RWPE1 (cell line): Measurements from ENCODE around the gene KCNH3.
A peak's percentile ranks its signal among the peaks of the same experiment; 100 is the strongest.

ENCODE experiments used
- CTCF ChIA-PET: fragments of 350-600 bp; sonication (Branson Sonifier 250); formaldehyde crosslinking; extraction: SDS; loops from one replicate; lab custom pipeline; 2021; lab: Yijun Ruan, JAX
- POLR2A ChIA-PET: fragments of 400-600 bp; formaldehyde crosslinking; extraction: SDS; loops from one replicate; lab custom pipeline; 2020; ENCODE audit warnings: antibody characterized with exemption; ENCODE audit not compliant: low non-redundant PET; lab: Yijun Ruan, JAX
- DNase-seq: peaks from one replicate; pipeline ENCODE4 v3.0.0; 2012; ENCODE audit warnings: low spot score
- H3K27ac ChIP-seq: fragments of 450-650 bp; 2 replicates; pipeline ENCODE4 v1.5.1; 2017
- TF ChIP-seq, protein P1 (sequence below): fragments of 450-650 bp; conservative IDR thresholded peaks from 2 replicates; pipeline ENCODE4 v1.5.1; 2017; ENCODE audit warnings: low read depth, mild to moderate bottlenecking

KCNH3 gene

DNA sequence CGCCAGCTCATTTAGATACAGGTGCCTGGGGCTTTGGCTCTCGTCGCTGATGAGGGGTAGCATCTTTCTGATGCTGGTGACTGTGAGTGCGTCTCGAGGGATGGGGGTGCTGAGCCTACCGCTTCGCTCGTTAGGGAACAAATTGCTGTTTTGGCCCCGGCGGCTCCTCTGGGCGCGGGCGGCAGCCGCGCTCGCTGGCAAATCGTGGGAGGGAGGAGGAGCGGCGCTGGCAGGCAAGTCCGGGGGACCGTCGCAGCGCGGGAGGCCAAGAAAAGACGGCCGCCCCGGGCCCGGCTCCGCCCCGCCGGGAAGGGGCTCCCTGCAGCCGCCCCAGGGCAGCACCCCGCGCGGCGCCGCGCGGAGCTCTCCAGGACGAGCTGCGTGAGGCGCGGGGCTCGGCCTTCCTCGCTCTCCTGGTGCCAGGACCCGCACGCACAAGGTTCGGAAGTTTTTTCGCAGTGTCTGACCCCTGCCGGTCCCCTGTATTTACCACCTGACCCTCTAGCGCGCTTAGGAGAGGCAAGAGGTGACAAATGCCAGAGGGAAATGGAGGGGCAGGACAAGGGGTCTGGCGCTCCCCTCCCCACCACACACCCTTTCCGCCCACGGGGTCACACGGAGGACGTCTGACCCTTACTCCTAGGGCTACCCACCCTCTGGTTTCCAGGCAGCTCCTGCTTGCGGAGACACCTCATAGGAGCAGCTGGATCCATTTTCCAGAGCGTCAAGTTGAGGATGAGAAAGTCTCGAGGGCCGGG lies 899 bp upstream of the KCNH3 start:
- TF ChIP-seq, protein P1, sequence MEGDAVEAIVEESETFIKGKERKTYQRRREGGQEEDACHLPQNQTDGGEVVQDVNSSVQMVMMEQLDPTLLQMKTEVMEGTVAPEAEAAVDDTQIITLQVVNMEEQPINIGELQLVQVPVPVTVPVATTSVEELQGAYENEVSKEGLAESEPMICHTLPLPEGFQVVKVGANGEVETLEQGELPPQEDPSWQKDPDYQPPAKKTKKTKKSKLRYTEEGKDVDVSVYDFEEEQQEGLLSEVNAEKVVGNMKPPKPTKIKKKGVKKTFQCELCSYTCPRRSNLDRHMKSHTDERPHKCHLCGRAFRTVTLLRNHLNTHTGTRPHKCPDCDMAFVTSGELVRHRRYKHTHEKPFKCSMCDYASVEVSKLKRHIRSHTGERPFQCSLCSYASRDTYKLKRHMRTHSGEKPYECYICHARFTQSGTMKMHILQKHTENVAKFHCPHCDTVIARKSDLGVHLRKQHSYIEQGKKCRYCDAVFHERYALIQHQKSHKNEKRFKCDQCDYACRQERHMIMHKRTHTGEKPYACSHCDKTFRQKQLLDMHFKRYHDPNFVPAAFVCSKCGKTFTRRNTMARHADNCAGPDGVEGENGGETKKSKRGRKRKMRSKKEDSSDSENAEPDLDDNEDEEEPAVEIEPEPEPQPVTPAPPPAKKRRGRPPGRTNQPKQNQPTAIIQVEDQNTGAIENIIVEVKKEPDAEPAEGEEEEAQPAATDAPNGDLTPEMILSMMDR = no peak
- POLR2A ChIA-PET = no interaction called here
- no peak overlapping the region for H3K27ac ChIP-seq
- CTCF ChIA-PET = interaction anchor here (0.6 to 0.7 kb wide), 2 partner anchors 20 to 472 kb away, joined by 5 to 7 read pairs; no protein-coding TSS in a partner anchor
- DNase-seq = no peak

DNA sequence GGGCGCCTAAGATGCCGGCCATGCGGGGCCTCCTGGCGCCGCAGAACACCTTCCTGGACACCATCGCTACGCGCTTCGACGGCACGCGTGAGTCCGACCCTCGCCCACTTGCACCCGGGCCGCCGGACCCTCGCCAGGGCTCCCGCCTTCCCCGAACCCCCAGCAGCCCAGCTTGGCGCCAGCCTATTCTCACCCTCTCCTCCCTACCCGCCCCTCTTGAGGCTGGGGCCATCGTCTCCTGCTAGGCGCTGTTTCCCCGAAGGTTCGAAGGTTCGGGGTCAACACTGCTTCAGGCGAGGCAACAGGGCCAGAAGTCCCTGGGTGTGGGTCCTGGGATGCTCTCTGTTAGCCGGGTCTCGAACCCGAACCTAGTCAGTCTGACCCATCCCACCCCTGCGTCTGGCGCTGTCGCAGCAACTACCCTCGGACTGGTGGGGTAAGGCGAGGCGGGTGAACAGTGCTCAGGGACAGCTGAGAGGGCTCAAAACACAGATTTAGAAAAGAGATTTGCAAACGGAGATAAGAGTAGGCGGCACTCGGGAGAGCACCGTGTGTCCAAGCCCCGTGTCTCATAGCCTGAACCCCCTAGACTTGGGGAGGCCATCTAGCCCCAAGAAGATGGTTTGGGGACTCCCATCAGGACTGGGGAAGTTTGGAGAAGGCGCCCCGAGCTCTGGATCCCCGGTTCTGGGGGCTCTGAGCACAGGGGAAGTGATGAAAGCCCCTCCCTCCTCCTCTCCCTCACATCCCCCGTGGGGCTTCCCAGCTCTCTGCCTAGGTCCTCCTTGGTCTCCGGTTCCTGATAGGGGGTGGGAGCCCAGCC lies 787 bp downstream of the KCNH3 start:
- POLR2A ChIA-PET = no interaction called here
- no peak for DNase-seq
- TF ChIP-seq, protein P1 = no peak
- CTCF ChIA-PET = no interaction called here
- no peak overlapping the region for H3K27ac ChIP-seq

DNA sequence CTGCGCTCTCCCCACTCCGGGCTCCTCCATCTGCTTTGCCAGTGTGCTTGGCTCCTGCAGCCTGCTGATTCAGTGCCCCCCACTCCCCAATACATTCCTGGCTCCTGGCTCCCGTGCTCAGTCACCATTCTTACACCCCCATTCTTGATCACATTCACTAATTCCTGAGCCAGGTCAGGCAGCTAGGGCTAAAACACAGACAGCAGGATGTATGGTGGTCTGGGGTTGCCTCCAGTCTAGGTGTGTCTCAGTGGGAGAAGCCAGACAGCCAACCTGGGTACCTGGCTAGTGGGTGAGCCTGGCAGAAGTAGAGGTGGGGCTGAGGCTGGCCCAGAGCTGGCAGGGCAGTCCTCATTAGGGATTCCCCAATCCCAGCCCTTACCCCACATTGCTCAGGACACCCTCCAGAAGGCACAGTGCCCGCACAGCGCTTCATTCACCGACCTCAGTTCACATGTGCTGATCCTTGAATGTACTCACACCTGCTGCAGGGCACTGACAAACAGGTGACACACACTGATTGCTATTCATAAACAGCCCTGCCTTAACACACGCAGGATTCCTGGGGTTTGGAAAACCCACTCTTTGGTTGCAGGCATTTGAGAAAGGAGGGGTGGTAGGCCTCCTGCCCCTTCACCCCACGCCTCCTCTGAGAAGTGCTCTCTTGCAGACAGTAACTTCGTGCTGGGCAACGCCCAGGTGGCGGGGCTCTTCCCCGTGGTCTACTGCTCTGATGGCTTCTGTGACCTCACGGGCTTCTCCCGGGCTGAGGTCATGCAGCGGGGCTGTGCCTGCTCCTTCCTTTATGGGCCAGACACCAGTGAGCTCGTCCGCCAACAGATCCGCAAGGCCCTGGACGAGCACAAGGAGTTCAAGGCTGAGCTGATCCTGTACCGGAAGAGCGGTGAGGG lies 1.7 kb downstream of the KCNH3 start:
- CTCF ChIA-PET = interaction anchor here (0.7 kb wide), 2 partner anchors 12 to 358 kb away, joined by 3 to 5 read pairs; no protein-coding TSS in a partner anchor

DNA sequence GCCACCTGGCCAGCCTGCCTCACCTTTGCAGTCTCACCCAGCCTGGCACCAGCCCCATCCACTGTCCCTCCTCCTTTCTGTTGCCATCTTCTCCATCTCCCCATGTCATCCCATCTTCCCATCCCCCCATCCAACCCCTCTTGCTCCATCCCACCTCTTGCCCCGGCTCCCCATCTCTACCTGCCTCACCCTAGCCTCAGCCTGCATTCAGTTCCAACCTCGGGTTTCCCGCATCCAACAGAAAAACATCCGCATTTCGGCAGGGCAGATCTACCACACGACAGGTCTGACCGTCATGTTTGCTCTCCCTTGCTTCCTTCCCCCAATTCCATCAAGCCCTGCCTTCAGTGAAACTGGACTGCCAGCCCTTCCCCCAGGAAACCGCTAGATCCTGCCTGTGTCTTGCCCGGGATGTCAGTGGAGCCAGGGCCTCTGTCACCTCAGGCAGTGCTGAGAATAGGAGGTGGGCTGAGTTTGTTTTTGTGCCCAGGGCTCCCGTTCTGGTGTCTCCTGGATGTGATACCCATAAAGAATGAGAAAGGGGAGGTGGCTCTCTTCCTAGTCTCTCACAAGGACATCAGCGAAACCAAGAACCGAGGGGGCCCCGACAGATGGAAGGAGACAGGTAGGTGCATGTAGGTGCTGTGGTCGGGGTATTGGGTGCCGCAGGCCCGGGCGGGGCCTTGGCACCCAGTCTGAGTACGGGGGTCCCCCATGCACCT lies 2.5 kb downstream of the KCNH3 start:
- POLR2A ChIA-PET = no interaction called here
- TF ChIP-seq, protein P1 = no peak
- CTCF ChIA-PET = interaction anchor here (0.7 kb wide), 1 partner anchor 11 kb away, joined by 5 read pairs; no protein-coding TSS in a partner anchor
- DNase-seq = no peak
- H3K27ac ChIP-seq = peak overlapping the region; percentile 16; the same call in 1 of the 2 replicates

More for the DNA sequence above, 1.7 kb downstream of the KCNH3 start:
- no peak overlapping the region for H3K27ac ChIP-seq
- POLR2A ChIA-PET = no interaction called here
- DNase-seq = peak; percentile 72
- TF ChIP-seq, protein P1 = no peak

DNA sequence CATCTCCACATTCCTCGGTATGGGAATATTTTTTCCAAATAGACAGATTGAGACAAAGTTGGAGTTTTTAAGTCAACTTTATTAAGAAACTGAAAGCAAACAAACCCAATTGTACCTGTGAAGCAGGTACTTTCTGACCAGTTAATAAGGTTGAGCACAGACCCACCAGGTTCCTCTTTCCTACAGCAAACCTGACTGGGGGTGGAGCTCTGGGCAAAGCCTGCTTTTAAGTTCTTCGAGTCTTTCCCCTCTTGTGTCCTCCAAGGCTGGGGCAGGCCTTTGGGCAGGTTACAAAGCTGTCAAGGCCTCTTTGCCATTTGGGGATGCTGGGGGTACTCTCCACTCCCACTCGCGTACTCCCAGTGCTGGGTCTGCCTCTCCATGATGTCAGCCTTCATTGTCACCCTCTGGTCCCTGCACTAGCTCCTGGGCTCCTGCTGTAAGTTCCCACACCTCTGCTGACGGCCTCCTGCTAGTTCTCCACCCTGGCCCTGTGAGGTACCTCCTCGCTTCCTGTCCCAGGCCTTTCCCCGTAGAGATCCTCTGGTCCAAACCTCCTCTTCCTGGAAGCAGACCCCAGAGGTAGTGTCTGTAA lies 3.2 kb downstream of the KCNH3 start:
- ChIA-PET CTCF (no interaction called here), POLR2A (no interaction called here)
- 0 out of 2 replicates have a peak overlapping the region, but pooled peaks have one; percentile 16 for H3K27ac ChIP-seq
- no peak for DNase-seq
- TF ChIP-seq, protein P1 = no peak
